Superior temporal gyrus (tissue), 1 donor: Measurements from ENCODE around the gene HELZ.

ENCODE experiments used
- DNase-seq: peaks from one replicate; pipeline ENCODE4 v3.0.0-alpha.2; 2016; ENCODE audit errors: extremely low spot score

The HELZ gene

DNA sequence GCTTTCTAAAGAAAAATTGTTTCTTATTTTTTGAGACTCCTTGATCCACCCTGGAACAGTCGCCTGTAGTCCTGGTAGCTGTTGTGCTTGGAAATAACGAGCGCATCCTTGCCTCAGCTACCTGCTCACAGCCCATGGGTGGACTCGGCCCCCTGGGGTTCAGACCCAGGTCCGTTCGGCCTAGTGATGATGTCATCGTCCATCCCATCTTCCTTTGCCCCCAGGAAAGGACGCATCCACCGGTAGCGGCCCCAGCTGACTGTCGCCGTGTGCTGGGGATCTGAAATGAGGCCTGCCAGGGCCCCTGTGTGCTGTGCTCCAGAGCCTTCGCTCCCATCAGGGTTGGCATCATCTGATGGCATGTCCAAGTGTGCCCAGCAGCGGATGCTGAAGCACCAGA is 212.6 kb downstream of the HELZ start:
- no peak for DNase-seq

DNA sequence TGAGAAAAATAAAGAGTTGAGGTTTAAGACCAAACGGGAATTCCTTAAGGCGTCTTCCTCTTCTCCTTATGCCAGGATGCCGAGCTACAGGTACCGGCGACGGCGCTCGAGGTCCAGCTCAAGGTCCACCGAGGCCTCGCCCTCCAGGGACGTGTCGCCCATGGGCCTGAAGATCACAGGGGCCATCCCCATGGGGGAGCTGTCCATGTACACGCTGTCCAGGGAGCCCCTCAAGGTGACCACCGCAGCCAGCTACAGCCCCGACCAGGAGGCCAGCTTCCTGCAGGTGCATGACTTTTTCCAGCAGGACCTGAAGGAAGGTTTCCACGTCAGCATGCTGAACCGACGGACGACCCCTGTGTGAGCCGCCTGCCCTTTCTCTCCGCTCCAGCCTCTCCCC is 214.4 kb downstream of the HELZ start:
- no peak for DNase-seq

DNA sequence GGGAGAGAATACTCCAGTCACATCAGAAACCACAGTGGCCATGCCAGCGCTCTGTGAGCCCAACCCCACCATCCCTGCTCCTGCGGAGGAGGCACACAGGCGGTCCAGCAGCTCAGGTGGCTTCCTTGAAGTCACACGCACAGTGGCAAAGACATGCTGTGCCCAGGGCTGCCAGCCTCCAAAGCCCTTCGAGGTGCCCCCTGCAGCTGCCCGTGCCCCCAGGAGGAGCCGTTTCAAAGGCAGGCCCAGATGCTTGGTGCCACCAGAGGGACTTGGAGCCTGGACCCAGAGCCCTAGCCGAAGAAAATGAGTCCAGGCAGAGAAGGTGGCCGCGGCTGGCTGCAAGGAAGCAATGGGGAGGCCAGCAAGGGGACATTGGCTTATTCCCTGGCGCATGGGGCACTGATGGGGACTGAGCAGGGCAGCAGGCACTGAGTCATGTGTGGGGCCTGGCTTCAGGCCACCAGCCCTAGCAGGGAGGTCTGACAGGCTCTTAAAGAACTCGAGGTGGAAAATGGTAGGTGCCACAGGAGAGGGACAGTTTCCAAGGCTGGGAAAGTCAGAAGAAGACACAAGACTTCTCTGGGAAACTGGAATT is 217.9 kb downstream of the HELZ start:
- no peak for DNase-seq

DNA sequence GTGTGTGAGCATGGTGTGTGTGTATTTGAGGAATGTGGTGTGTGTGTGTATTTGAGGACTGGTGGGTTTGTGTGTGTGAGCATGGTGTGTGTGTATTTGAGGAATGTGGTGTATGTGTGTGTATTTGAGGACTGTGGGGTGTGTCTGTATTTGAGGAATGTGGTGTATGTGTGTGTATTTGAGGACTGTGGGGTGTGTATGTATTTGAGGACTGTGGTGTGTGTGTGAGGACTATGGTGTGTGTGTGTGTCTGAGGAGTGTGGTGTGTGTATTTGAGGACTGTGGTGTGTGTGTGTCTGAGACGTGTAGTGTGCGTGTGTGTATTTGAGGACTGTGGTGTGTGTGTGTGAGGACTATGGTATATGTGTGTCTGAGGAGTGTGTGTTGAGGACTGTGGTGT is 218.7 kb downstream of the HELZ start:
- DNase-seq: no peak

DNA sequence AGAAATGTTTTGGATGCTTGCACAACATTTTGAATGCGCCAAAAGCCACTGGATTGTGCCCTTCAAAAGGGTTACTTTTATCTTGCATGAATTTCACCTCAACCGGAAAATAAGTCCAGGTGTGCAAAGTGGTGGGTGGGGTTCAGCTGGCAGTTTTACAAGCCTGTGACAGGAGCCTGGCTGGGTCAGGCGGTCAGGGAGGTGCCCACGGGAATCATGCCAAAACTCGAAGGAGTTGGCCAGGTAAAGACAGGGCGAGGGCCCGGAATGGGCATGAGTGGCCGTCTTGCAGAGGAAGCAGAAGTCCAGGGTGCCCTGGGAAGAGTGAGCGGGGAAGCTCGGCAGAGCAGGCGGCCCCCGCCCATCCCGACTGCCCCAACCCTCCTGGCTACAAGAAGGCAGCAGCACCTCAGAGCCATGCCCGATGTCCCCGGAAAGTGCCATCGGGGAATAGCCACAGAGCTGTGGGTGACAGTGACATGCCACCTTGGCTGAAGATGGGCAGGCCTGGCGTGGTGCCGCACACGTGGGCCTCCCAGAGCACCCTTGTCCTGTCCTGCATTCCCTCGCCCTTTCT is 219.7 kb downstream of the HELZ start:
- DNase-seq: no peak

DNA sequence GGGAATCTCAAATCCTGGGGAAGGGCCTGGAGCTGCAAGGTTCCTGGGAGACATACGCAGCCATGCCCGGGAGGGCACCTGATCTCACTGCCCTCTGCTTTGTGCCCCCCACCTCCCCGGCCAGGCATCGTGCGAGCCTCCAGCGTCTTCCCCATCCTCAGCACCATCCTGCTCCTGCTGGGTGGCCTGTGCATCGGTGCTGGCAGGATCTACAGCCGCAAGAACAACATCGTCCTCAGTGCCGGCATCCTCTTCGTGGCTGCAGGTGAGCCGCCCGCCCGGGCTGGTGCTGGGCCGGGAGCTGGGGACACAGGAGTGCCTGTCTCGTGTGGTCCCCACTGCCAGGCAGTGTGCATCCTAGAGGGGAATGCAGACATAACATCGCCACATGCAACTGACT is 220.3 kb downstream of the HELZ start:
- DNase-seq: no peak

DNA sequence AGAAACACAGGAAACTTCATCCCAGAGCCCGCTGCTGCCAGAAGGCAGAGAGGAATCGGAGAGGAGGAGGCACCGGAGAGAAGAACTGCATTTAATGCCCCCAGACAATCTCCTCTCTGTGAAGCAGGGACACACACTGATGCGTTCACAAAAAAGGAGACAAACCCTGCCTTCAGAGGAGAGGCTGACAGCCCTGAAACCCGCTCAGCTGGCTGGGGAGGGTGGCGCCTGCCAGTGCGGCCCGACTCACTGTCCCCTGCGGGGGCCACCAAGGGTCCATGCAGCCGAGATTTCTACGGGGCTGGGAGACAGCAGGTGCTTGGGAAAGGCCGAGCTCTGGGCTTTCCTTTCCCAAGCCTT is 222.6 kb downstream of the HELZ start:
- no peak for DNase-seq

DNA sequence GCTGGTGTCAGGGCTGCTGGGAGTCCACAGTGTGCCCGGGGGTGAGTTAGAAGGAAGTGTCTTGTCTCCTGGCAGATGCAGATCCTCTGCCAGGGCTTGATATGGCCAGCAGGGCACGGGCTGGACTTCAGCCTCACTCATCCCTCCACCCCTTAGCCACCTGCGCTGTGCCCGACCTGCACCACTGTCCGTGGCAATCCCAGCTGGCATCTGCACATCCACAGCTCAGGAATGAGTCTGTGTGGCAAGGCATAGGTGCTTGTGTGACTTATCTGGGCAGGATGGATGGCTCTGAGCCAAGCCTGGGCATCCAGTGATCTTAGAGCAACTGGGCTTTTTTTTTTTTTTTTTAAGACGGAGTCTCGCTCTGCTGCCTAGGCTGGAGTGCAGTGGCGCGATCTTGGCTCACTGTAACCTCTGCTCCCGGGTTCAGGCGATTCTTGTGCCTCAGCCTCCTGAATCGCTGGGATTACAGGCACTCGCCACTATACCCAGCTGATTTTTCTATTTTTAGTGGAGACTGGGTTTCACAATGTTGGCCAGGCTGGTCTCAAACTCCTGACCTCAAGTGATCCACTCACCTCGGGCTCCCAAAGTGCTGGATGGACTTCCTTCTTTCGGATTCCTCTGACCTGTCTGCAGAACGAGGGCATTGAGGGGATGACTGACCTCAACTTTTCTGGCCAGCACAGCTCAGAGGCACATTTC is 223.1 kb downstream of the HELZ start:
- no peak for DNase-seq

DNA sequence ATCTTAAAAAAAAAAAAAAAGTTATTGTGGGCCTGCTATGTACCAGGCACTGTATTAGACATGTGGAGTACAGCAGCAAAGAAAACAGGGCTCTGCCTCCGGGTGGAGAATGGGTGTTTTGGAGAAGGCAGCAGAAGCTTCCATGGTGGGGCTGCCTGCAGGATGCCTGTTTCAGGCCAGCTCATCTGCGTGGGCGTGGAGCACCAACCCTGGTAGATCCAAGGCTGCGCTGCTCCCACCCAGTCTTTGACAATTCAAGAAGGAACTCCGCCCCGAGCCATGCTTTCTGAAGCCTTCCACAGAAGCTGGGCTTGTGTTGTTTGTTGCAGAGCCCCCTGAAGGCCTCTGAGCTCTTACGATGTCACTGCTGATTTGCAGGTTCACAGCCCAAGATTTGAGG is 223.8 kb downstream of the HELZ start:
- no peak for DNase-seq
